A549 (cell line): ENCODE results near the gene TTC27. TPM values are rescaled to one million over a fixed set of nuclear protein-coding genes. Genes with fewer than 3 reads are reported as not detected.

Experiments
- ATAC-seq, 2 experiments: fragments of 200-7000 bp in 1 of 2; fragments of >200 bp in 1 of 2; cut with Nextera tagmentation in 1 of 2; cut with Tn5 transposase in 1 of 2; 3 replicates each; pipeline versions ENCODE4 v1.8.0 to v1.9.1; 2018 to 2020; ENCODE audit warnings: mild to moderate bottlenecking in 1 of 2, moderate library complexity in 1 of 2
- CTCF ChIA-PET: fragments of 300-600 bp; sonication (Branson Sonifier 250); formaldehyde crosslinking; extraction: SDS; loops from one replicate; lab custom pipeline; 2021; ENCODE audit warnings: antibody characterized with exemption, inconsistent platforms; lab: Yijun Ruan, JAX
- POLR2A ChIA-PET: fragments of 350-600 bp; formaldehyde crosslinking; extraction: SDS; loops from one replicate; lab custom pipeline; 2021; ENCODE audit warnings: antibody characterized with exemption, inconsistent platforms; lab: Yijun Ruan, JAX
- DNase-seq, 2 experiments: peaks; one replicate each; pipeline versions ENCODE4 v3.0.0 to v3.0.0-alpha.2; 2011 to 2016; ENCODE audit warnings: low read depth in 1 of 2, low spot score in 1 of 2
- FAIRE-seq: peaks from 2 replicates; lab custom pipeline; 2011; peaks lifted over from hg19 to GRCh38; lab: Jason Lieb, UNC
- H3K27ac ChIP-seq, 2 experiments: fragments of >200 bp; sonication (Bioruptor Twin); formaldehyde crosslinking; 3 replicates each; pipeline ENCODE4 v1.5.1; 2016 to 2017
- H3K4me1 ChIP-seq: fragments of >200 bp; sonication (Bioruptor Twin); formaldehyde crosslinking; 3 replicates; pipeline ENCODE4 v1.6.1; 2016
- H3K4me2 ChIP-seq: fragments of >200 bp; sonication (Bioruptor Twin); formaldehyde crosslinking; 3 replicates; pipeline ENCODE4 v1.6.1; 2016
- H3K4me3 ChIP-seq: fragments of >200 bp; sonication (Bioruptor Twin); formaldehyde crosslinking; 3 replicates; pipeline ENCODE4 v1.5.1; 2016
- H3K9me3 ChIP-seq: fragments of >200 bp; sonication (Bioruptor Twin); formaldehyde crosslinking; 3 replicates; pipeline ENCODE4 v1.6.1; 2016
- CBX2 ChIP-seq: fragments of 200-600 bp; sonication (generic); IDR thresholded peaks from 2 replicates; pipeline ENCODE4 v1.6.1; 2016; ENCODE audit warnings: low read depth, mild to moderate bottlenecking, borderline replicate concordance
- CBX8 ChIP-seq: fragments of 200-600 bp; sonication (generic); IDR thresholded peaks from 2 replicates; pipeline ENCODE4 v1.6.1; 2016
- CEBPB ChIP-seq, 2 experiments: fragments of >200 bp in 1 of 2; sonication (Bioruptor Twin) in 1 of 2; formaldehyde crosslinking in 1 of 2; IDR thresholded peaks; 2 replicates each; pipeline ENCODE4 v1.6.1; 2012 to 2016
- EHF ChIP-seq: fragments of 250-450 bp; sonication (Bioruptor Pico); IDR thresholded peaks from 2 replicates; pipeline ENCODE4 v1.5.0; 2020; ENCODE audit warnings: mild to moderate bottlenecking
- ESRRA ChIP-seq: fragments of 150-350 bp; IDR thresholded peaks from 2 replicates; pipeline ENCODE4 v1.6.1; 2014; ENCODE audit warnings: mild to moderate bottlenecking, low read length, borderline replicate concordance
- FOXS1 ChIP-seq: fragments of 250-450 bp; sonication (Bioruptor Pico); IDR thresholded peaks from 2 replicates; pipeline ENCODE4 v1.5.0; 2020; ENCODE audit warnings: mild to moderate bottlenecking, moderate library complexity
- HDAC2 ChIP-seq: fragments of 200-600 bp; sonication (generic); IDR thresholded peaks from 2 replicates; pipeline ENCODE4 v1.6.1; 2016
- HOXB5 ChIP-seq: fragments of 250-450 bp; sonication (Bioruptor Pico); IDR thresholded peaks from 2 replicates; pipeline ENCODE4 v1.5.0; 2020; ENCODE audit warnings: mild to moderate bottlenecking, moderate library complexity
- KDM1A ChIP-seq: fragments of 200-600 bp; sonication (generic); IDR thresholded peaks from 2 replicates; pipeline ENCODE4 v1.6.1; 2016; ENCODE audit warnings: low read depth, mild to moderate bottlenecking
- KDM5A ChIP-seq: fragments of 200-600 bp; sonication (generic); IDR thresholded peaks from 2 replicates; pipeline ENCODE4 v1.6.1; 2016; ENCODE audit warnings: antibody characterized with exemption, mild to moderate bottlenecking
- MAFK ChIP-seq: fragments of 450-650 bp; IDR thresholded peaks from 2 replicates; pipeline ENCODE4 v1.6.1; 2014; ENCODE audit not compliant: partially characterized antibody
- MAZ ChIP-seq: fragments of 150-350 bp; IDR thresholded peaks from 2 replicates; pipeline ENCODE4 v1.6.1; 2014; ENCODE audit warnings: antibody characterized with exemption, low read depth, low read length, borderline replicate concordance
- MYC ChIP-seq: IDR thresholded peaks from 2 replicates; pipeline ENCODE4 v1.6.1; 2012; ENCODE audit warnings: mild to moderate bottlenecking, inconsistent platforms, low read length, improper control_type of control experiment, borderline replicate concordance
- PHF8 ChIP-seq: fragments of 200-600 bp; sonication (generic); IDR thresholded peaks from 2 replicates; pipeline ENCODE4 v1.6.1; 2016; ENCODE audit warnings: low read depth, mild to moderate bottlenecking, antibody characterized with exemption, moderate library complexity, borderline replicate concordance
- POLR2A ChIP-seq: IDR thresholded peaks from 2 replicates; pipeline ENCODE4 v1.6.1; 2012; ENCODE audit warnings: mild to moderate bottlenecking, low read length
- RAD21 ChIP-seq, 2 experiments: fragments of >200 bp in 1 of 2; sonication (Bioruptor Twin) in 1 of 2; formaldehyde crosslinking in 1 of 2; IDR thresholded peaks in 1 of 2; conservative IDR thresholded peaks in 1 of 2; 2 replicates in 1 of 2; 3 replicates in 1 of 2; pipeline ENCODE4 v1.6.1; 2012 to 2018; ENCODE audit warnings: inconsistent platforms in 1 of 2
- RNF2 ChIP-seq: fragments of 200-600 bp; sonication (generic); IDR thresholded peaks from 2 replicates; pipeline ENCODE4 v1.6.1; 2016; ENCODE audit warnings: low read depth, mild to moderate bottlenecking, antibody characterized with exemption, moderate library complexity, borderline replicate concordance
- ZFP36 ChIP-seq: fragments of 450-650 bp; IDR thresholded peaks from 2 replicates; pipeline ENCODE4 v1.6.1; 2014; ENCODE audit warnings: borderline replicate concordance; ENCODE audit not compliant: partially characterized antibody
- ZNF302 ChIP-seq: fragments of 250-450 bp; sonication (Bioruptor Pico); IDR thresholded peaks from 2 replicates; pipeline ENCODE4 v1.9.0; 2021; ENCODE audit warnings: inconsistent platforms, mild to moderate bottlenecking, moderate library complexity
- ZSCAN20 ChIP-seq: fragments of 250-450 bp; sonication (Bioruptor Pico); IDR thresholded peaks from 2 replicates; pipeline ENCODE4 v1.8.0; 2022; ENCODE audit warnings: mild to moderate bottlenecking, moderate library complexity
- WGBS: methylation state at CpG from one replicate; pipeline ENCODE4 v1.1.6; 2017; ENCODE audit errors: missing lambda C conversion rate; 5-methylcytosine and 5-hydroxymethylcytosine counted together
- polyA plus RNA-seq, 4 experiments: library from polyadenylated mRNA; depleted of rRNA in 3 of 4; stranded (reverse); fragments of >200 nt; fragmentation: RNase III in 1 of 4; extraction: RNeasy Plus Mini Kit Qiagen cat#74134 plus additional on column Dnase treatment in 1 of 4; gene quantifications; 2 replicates in 3 of 4; 3 replicates in 1 of 4; pipeline ENCODE4 v1.2.3, GENCODE V29; 2011 to 2017
- TF ChIP-seq, protein P1 (sequence below): fragments of 250-450 bp; sonication (Bioruptor Pico); IDR thresholded peaks from 2 replicates; pipeline ENCODE4 v1.5.0; 2021; ENCODE audit warnings: mild to moderate bottlenecking, moderate library complexity, borderline replicate concordance
- TF ChIP-seq, protein P2 (sequence below): IDR thresholded peaks from 2 replicates; pipeline ENCODE4 v1.6.1; 2012
- TF ChIP-seq, protein P3 (sequence below): fragments of >200 bp; sonication (Bioruptor Twin); formaldehyde crosslinking; IDR thresholded peaks from 3 replicates; pipeline ENCODE4 v1.6.1; 2016
- TF ChIP-seq, protein P4 (sequence below): fragments of 200-600 bp; sonication (generic); IDR thresholded peaks from 2 replicates; pipeline ENCODE4 v1.6.1; 2016; ENCODE audit warnings: antibody characterized with exemption, mild to moderate bottlenecking, moderate library complexity
- TF ChIP-seq, protein P5 (sequence below): fragments of >200 bp; sonication (Bioruptor Twin); formaldehyde crosslinking; IDR thresholded peaks from 2 replicates; pipeline ENCODE4 v1.6.1; 2016
- TF ChIP-seq, protein P6 (sequence below): fragments of >200 bp; sonication (Bioruptor Twin); formaldehyde crosslinking; IDR thresholded peaks from 3 replicates; pipeline ENCODE4 v1.5.1; 2016

TTC27 gene
- polyA plus RNA-seq, 2 of the 4 experiments (the other 2 are of a cell fraction), result 21.7 to 56.2 TPM

DNA sequence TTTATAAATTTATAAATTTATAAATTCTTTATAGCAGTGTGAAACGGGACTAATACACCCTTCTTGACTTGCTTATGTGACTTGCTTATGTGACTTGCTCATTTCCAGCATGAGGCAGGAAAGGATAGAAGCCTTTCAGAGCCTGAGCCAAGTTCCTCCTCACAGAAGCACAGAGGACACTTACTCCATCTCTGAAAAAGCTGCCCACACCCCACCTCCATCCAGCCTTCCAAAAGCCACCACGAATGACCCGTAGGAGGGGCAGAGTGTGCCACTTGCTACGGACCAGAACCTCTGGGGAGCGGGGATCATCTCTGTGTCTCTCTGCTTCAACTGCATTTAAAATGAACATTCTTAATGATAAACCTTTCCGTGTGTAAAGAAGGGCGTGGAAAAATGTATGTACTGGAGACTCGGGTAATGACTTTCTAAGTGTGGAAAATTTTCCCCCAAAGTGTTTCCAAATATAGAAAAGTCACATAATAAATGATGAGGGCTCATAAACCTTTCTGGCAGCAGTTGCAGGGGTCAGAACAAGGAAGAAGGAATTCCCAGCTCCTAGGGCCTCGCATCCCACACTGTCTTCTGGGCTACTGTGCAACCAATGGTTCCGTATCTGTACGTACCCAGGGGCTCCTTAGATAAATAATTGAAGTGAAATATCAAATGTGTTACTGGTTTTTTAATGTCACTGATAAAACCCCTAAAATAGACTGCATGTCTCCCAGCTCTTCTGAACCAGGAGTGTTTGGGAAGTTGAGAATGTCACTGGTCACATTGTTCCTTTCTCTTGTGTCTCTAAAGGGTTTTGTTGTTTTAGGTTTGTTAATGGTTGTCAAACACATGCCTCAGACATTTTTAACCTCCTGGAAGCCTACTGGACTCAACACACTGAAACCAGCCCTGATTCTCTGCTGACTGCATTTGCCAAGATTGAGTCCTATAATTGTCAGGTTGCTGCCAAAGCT, 214.4 kb downstream of the TTC27 start:
- Histone ChIP-seq H3K27ac (no peak overlapping the region), H3K4me2 (no peak overlapping the region), H3K9me3 (peaks cover 10% of the 10 kb centered on the region; the same call in 2 of the 3 replicates), H3K4me3 (no peak overlapping the region), H3K4me1 (no peaks in the 10 kb centered on the region)
- CTCF ChIA-PET, result interaction anchor here (1.0 to 1.2 kb wide), 3 partner anchors 9 to 11 kb away, joined by 3 to 4 read pairs (median 3); no protein-coding TSS in a partner anchor
- ATAC-seq (no peak), FAIRE-seq (no peak), DNase-seq (no peak)
- 73% methylated on average over 11 of the region's 11 CpGs for WGBS
- POLR2A ChIA-PET, result no interaction called here
- TF ChIP-seq, protein P1, sequence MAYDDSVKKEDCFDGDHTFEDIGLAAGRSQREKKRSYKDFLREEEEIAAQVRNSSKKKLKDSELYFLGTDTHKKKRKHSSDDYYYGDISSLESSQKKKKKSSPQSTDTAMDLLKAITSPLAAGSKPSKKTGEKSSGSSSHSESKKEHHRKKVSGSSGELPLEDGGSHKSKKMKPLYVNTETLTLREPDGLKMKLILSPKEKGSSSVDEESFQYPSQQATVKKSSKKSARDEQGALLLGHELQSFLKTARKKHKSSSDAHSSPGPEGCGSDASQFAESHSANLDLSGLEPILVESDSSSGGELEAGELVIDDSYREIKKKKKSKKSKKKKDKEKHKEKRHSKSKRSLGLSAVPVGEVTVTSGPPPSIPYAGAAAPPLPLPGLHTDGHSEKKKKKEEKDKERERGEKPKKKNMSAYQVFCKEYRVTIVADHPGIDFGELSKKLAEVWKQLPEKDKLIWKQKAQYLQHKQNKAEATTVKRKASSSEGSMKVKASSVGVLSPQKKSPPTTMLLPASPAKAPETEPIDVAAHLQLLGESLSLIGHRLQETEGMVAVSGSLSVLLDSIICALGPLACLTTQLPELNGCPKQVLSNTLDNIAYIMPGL (CRISPR knock-in tag), result no peak
- no peak for TF ChIP-seq KDM1A
- no peak for TF ChIP-seq CBX2
- no peak for TF ChIP-seq FOXS1 (CRISPR knock-in tag)
- TF ChIP-seq HDAC2, result no peak
- TF ChIP-seq MAZ, result no peak
- no peak for TF ChIP-seq CBX8
- TF ChIP-seq, protein P2, sequence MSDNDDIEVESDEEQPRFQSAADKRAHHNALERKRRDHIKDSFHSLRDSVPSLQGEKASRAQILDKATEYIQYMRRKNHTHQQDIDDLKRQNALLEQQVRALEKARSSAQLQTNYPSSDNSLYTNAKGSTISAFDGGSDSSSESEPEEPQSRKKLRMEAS, result no peak
- TF ChIP-seq, protein P3, sequence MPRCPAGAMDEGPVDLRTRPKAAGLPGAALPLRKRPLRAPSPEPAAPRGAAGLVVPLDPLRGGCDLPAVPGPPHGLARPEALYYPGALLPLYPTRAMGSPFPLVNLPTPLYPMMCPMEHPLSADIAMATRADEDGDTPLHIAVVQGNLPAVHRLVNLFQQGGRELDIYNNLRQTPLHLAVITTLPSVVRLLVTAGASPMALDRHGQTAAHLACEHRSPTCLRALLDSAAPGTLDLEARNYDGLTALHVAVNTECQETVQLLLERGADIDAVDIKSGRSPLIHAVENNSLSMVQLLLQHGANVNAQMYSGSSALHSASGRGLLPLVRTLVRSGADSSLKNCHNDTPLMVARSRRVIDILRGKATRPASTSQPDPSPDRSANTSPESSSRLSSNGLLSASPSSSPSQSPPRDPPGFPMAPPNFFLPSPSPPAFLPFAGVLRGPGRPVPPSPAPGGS, result no peak

DNA sequence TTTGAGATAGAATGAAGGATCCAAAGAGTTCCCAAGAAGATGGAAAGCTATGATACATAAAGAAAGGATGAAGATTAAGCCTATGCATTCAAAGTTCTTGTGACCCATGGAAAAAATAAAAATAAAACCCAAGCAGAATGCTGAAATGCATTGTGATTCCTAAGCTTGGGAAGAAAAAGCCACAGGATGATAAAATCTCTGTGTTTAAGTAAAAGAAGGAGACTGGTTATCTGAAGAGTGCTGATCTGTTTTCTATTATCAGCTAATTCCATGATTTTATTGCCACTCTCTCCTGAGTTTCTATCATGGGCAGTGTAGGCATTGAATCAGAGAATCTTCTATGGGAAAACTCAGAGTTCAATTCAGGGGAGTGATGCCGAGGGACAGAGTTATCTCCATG, 215.8 kb downstream of the TTC27 start:
- POLR2A ChIA-PET, result no interaction called here
- DNase-seq, result no peak

DNA sequence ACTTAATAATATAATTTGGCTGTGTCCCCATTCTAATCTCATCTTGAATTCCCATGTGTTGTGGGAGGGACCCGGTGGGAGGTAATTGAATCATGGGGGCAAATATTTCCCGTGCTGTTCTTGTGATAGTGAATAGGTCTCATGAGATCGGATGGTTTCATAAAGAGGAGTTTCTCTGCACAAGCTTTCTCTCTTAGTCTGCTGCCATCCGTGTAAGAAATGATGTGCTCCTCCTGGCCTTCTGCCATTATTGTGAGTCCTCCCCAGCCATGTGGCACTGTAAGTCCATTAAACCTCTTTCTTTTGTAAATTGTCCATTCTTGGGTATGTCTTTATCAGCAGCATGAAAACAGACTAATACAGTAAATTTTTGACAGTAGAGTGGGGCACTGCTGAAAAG, 216.4 kb downstream of the TTC27 start:
- H3K9me3 ChIP-seq, result peaks cover 10% of the 10 kb centered on the region; the same call in 2 of the 3 replicates
- no peak overlapping the region for H3K27ac ChIP-seq
- no peak overlapping the region for H3K4me3 ChIP-seq
- FAIRE-seq (no peak), DNase-seq (no peak), ATAC-seq (no peak)
- H3K4me2 ChIP-seq, result no peak overlapping the region
- 21% methylated on average over 4 of the region's 4 CpGs for WGBS
- no peaks in the 10 kb centered on the region for H3K4me1 ChIP-seq
- TF ChIP-seq PHF8 (no peak), ZNF302 (CRISPR knock-in tag) (no peak), ZFP36 (no peak), MYC (no peak), POLR2A (no peak), CEBPB (IDR thresholded peaks at IDR 0.05) (no peak), RAD21 (conservative IDR thresholded peaks at IDR 0.05 in 1 of 2, IDR thresholded peaks at IDR 0.05 in 1 of 2) (no peak), KDM5A (no peak), CBX2 (no peak), ZSCAN20 (CRISPR knock-in tag) (no peak)
- TF ChIP-seq, protein P4, sequence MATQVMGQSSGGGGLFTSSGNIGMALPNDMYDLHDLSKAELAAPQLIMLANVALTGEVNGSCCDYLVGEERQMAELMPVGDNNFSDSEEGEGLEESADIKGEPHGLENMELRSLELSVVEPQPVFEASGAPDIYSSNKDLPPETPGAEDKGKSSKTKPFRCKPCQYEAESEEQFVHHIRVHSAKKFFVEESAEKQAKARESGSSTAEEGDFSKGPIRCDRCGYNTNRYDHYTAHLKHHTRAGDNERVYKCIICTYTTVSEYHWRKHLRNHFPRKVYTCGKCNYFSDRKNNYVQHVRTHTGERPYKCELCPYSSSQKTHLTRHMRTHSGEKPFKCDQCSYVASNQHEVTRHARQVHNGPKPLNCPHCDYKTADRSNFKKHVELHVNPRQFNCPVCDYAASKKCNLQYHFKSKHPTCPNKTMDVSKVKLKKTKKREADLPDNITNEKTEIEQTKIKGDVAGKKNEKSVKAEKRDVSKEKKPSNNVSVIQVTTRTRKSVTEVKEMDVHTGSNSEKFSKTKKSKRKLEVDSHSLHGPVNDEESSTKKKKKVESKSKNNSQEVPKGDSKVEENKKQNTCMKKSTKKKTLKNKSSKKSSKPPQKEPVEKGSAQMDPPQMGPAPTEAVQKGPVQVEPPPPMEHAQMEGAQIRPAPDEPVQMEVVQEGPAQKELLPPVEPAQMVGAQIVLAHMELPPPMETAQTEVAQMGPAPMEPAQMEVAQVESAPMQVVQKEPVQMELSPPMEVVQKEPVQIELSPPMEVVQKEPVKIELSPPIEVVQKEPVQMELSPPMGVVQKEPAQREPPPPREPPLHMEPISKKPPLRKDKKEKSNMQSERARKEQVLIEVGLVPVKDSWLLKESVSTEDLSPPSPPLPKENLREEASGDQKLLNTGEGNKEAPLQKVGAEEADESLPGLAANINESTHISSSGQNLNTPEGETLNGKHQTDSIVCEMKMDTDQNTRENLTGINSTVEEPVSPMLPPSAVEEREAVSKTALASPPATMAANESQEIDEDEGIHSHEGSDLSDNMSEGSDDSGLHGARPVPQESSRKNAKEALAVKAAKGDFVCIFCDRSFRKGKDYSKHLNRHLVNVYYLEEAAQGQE, result no peak
- TF ChIP-seq, protein P5, sequence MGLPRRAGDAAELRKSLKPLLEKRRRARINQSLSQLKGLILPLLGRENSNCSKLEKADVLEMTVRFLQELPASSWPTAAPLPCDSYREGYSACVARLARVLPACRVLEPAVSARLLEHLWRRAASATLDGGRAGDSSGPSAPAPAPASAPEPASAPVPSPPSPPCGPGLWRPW, result no peak
- TF ChIP-seq, protein P6, sequence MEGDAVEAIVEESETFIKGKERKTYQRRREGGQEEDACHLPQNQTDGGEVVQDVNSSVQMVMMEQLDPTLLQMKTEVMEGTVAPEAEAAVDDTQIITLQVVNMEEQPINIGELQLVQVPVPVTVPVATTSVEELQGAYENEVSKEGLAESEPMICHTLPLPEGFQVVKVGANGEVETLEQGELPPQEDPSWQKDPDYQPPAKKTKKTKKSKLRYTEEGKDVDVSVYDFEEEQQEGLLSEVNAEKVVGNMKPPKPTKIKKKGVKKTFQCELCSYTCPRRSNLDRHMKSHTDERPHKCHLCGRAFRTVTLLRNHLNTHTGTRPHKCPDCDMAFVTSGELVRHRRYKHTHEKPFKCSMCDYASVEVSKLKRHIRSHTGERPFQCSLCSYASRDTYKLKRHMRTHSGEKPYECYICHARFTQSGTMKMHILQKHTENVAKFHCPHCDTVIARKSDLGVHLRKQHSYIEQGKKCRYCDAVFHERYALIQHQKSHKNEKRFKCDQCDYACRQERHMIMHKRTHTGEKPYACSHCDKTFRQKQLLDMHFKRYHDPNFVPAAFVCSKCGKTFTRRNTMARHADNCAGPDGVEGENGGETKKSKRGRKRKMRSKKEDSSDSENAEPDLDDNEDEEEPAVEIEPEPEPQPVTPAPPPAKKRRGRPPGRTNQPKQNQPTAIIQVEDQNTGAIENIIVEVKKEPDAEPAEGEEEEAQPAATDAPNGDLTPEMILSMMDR, result no peak
- ChIA-PET POLR2A (no interaction called here), CTCF (no interaction called here)

More for the DNA sequence above, 215.8 kb downstream of the TTC27 start:
- FAIRE-seq (no peak), ATAC-seq (no peak)
- H3K27ac ChIP-seq, result no peak overlapping the region
- WGBS, result 22% methylated on average over 1 of the region's 1 CpG
- H3K4me3 ChIP-seq, result no peak overlapping the region
- H3K4me2 ChIP-seq, result no peak overlapping the region
- H3K9me3 ChIP-seq, result peaks cover 10% of the 10 kb centered on the region; the same call in 2 of the 3 replicates
- H3K4me1 ChIP-seq, result no peaks in the 10 kb centered on the region
- TF ChIP-seq EHF (CRISPR knock-in tag) (no peak), ESRRA (no peak), RNF2 (no peak), HOXB5 (no peak), MAFK (no peak)
- CTCF ChIA-PET, result interaction anchor here (1.2 kb wide), 1 partner anchor 12 kb away, joined by 3 read pairs; no protein-coding TSS in a partner anchor
